SK-N-SH (cell line): ENCODE measurements around the gene ULBP2. TPM values are rescaled to one million over a fixed set of nuclear protein-coding genes. Genes with fewer than 3 reads are reported as not detected.

ENCODE experiments used
- CTCF ChIA-PET: fragments of 300-600, 350-600 bp; formaldehyde crosslinking; extraction: SDS; loops from one replicate; lab custom pipeline; 2021; lab: Yijun Ruan, JAX
- POLR2A ChIA-PET: fragments of 350-600 bp; sonication (Branson Sonifier 250); formaldehyde crosslinking; extraction: SDS; loops from one replicate; lab custom pipeline; 2020; ENCODE audit warnings: antibody characterized with exemption, inconsistent platforms; lab: Yijun Ruan, JAX
- DNase-seq: peaks from one replicate; pipeline ENCODE4 v3.0.0; 2012
- H2AFZ ChIP-seq: fragments of 200-600 bp; sonication (generic); 2 replicates; pipeline ENCODE4 v1.8.1; 2016; ENCODE audit warnings: antibody characterized with exemption, mild to moderate bottlenecking, low read depth
- H3F3A ChIP-seq: fragments of 200-600 bp; sonication (generic); replicated peaks from 2 replicates; pipeline ENCODE3; 2016; ENCODE audit warnings: antibody characterized with exemption, mild to moderate bottlenecking; ENCODE audit not compliant: insufficient read depth
- H3K27ac ChIP-seq, 2 experiments: fragments of 200-500 bp in 1 of 2; fragments of 200-600 bp in 1 of 2; sonication (Bioruptor generic) in 1 of 2; sonication (generic), shearing (Covaris generic) in 1 of 2; 2 replicates each; pipeline versions ENCODE4 v1.5.1 to v1.6.1; 2014 to 2016; ENCODE audit warnings: low read depth in 2 of 2, inconsistent platforms in 1 of 2, low read length in 1 of 2, mild to moderate bottlenecking in 1 of 2, mixed read lengths in 1 of 2
- H3K27me3 ChIP-seq: fragments of 200-600 bp; sonication (generic), shearing (Covaris generic); 2 replicates; pipeline ENCODE4 v1.6.1; 2016; ENCODE audit warnings: mixed run types; ENCODE audit not compliant: insufficient read depth
- H3K36me3 ChIP-seq, 2 experiments: fragments of 200-500 bp in 1 of 2; fragments of 200-600 bp in 1 of 2; sonication (Bioruptor generic) in 1 of 2; sonication (generic) in 1 of 2; replicated peaks in 1 of 2; 2 replicates each; pipeline versions ENCODE3 to v1.5.1; 2014 to 2016; ENCODE audit warnings: low read length in 1 of 2, mild to moderate bottlenecking in 1 of 2; ENCODE audit not compliant: insufficient read depth in 2 of 2, control insufficient read depth in 1 of 2
- H3K4me1 ChIP-seq, 2 experiments: fragments of 200-500 bp in 1 of 2; fragments of 200-600 bp in 1 of 2; sonication (Bioruptor generic) in 1 of 2; sonication (generic), shearing (Covaris generic) in 1 of 2; 2 replicates each; pipeline versions ENCODE4 v1.5.1 to v1.6.1; 2014 to 2016; ENCODE audit warnings: low read depth in 1 of 2, low read length in 1 of 2, mixed run types in 1 of 2; ENCODE audit not compliant: insufficient read depth in 2 of 2, control insufficient read depth in 1 of 2
- H3K4me2 ChIP-seq: fragments of 200-600 bp; sonication (generic), shearing (Covaris generic); 2 replicates; pipeline ENCODE4 v1.6.1; 2017; ENCODE audit warnings: mixed run types
- H3K4me3 ChIP-seq, 2 experiments: fragments of 200-500 bp in 1 of 2; fragments of 200-600 bp in 1 of 2; sonication (Bioruptor generic) in 1 of 2; sonication (generic), shearing (Covaris generic) in 1 of 2; 2 replicates each; pipeline versions ENCODE4 v1.5.1 to v1.8.1; 2014 to 2016; ENCODE audit warnings: low read depth in 2 of 2, inconsistent platforms in 1 of 2, low read length in 1 of 2, mild to moderate bottlenecking in 1 of 2, mixed read lengths in 1 of 2, moderate library complexity in 1 of 2
- H3K79me2 ChIP-seq: fragments of 200-600 bp; sonication (generic); 2 replicates; pipeline ENCODE4 v1.8.1; 2017; ENCODE audit warnings: mild to moderate bottlenecking; ENCODE audit not compliant: insufficient read depth
- H3K9ac ChIP-seq: fragments of 200-600 bp; sonication (generic); 2 replicates; pipeline ENCODE4 v1.6.1; 2017; ENCODE audit warnings: mixed run types
- H3K9me2 ChIP-seq: fragments of 200-600 bp; sonication (generic); 2 replicates; pipeline ENCODE4 v1.6.1; 2017; ENCODE audit warnings: mixed run types
- H3K9me3 ChIP-seq: fragments of 200-600 bp; sonication (generic); 2 replicates; pipeline ENCODE4 v1.6.1; 2017; ENCODE audit warnings: mixed run types, mild to moderate bottlenecking, moderate library complexity
- H4K20me1 ChIP-seq: fragments of 200-600 bp; sonication (generic); 2 replicates; pipeline ENCODE4 v1.6.1; 2017; ENCODE audit warnings: mild to moderate bottlenecking, mixed run types; ENCODE audit not compliant: insufficient read depth
- CHD2 ChIP-seq: fragments of 150-350 bp; IDR thresholded peaks from 2 replicates; pipeline ENCODE4 v1.6.1; 2018; ENCODE audit warnings: low read length; ENCODE audit not compliant: partially characterized antibody
- CTCF ChIP-seq: fragments of 200-600 bp; sonication (generic); IDR thresholded peaks from 2 replicates; pipeline ENCODE4 v1.6.1; 2017; ENCODE audit warnings: antibody characterized with exemption, mild to moderate bottlenecking, moderate library complexity
- FOXM1 ChIP-seq: IDR thresholded peaks from 2 replicates; pipeline ENCODE4 v1.4.0; 2012; ENCODE audit warnings: low read depth, mild to moderate bottlenecking
- GABPA ChIP-seq: IDR thresholded peaks from 2 replicates; pipeline ENCODE4 v1.4.0; 2012; ENCODE audit warnings: low read depth, mild to moderate bottlenecking
- GATA2 ChIP-seq: sonication (generic); formaldehyde crosslinking; IDR thresholded peaks from 2 replicates; pipeline ENCODE4 v1.5.0; 2020; ENCODE audit warnings: mild to moderate bottlenecking, missing genetic modification reagents
- IRF3 ChIP-seq: fragments of 150-350 bp; IDR thresholded peaks from 2 replicates; pipeline ENCODE4 v1.6.1; 2016; ENCODE audit warnings: mild to moderate bottlenecking, low read depth, low read length
- MAX ChIP-seq: IDR thresholded peaks from 2 replicates; pipeline ENCODE4 v1.4.0; 2012; ENCODE audit warnings: low read depth
- NFIC ChIP-seq: IDR thresholded peaks from 2 replicates; pipeline ENCODE4 v1.4.0; 2012; ENCODE audit warnings: borderline replicate concordance
- POLR2AphosphoS5 ChIP-seq: IDR thresholded peaks from 2 replicates; pipeline ENCODE4 v1.6.1; 2012; ENCODE audit warnings: low read depth, low read length
- RAD21 ChIP-seq: IDR thresholded peaks from 2 replicates; pipeline ENCODE4 v1.6.1; 2012; ENCODE audit warnings: mild to moderate bottlenecking, low read length
- REST ChIP-seq: IDR thresholded peaks from 2 replicates; pipeline ENCODE4 v1.6.1; 2012; ENCODE audit warnings: mild to moderate bottlenecking, low read depth, low read length, moderate library complexity
- RFX5 ChIP-seq: IDR thresholded peaks from 2 replicates; pipeline ENCODE4 v1.6.1; 2012; ENCODE audit warnings: mild to moderate bottlenecking, improper control_type of control experiment, low read length
- RXRA ChIP-seq: IDR thresholded peaks from 2 replicates; pipeline ENCODE4 v1.4.0; 2012; ENCODE audit warnings: low read depth, mild to moderate bottlenecking, borderline replicate concordance
- SMC3 ChIP-seq: IDR thresholded peaks from 2 replicates; pipeline ENCODE4 v1.6.1; 2012; ENCODE audit warnings: low read depth, low read length, improper control_type of control experiment
- TAF1 ChIP-seq: IDR thresholded peaks from 2 replicates; pipeline ENCODE4 v1.6.1; 2012; ENCODE audit warnings: low read depth, mild to moderate bottlenecking, low read length, moderate library complexity, borderline replicate concordance
- USF1 ChIP-seq: IDR thresholded peaks from 2 replicates; pipeline ENCODE4 v1.4.0; 2012; ENCODE audit warnings: low read depth, borderline replicate concordance
- WGBS: methylation state at CpG from one replicate; pipeline ENCODE4 v1.1.6; 2017; ENCODE audit warnings: low lambda C conversion rate; 5-methylcytosine and 5-hydroxymethylcytosine counted together
- polyA plus RNA-seq, 3 experiments: library from polyadenylated mRNA; depleted of rRNA; stranded (reverse); fragments of >200 nt; gene quantifications; 2 replicates each; pipeline ENCODE4 v1.2.3, GENCODE V29; 2012

Gene ULBP2
- polyA plus RNA-seq, 1 of the 3 experiments (the other 2 are of a cell fraction), result 5.0 TPM

GRCh38 chr6:149899926-149900619 is 41.7 kb upstream of the ULBP2 start:
- Histone ChIP-seq H3K9ac (no peak overlapping the region), H3K4me3 (no peak overlapping the region), H3K9me2 (no peaks in the 10 kb centered on the region), H3K9me3 (no peaks in the 10 kb centered on the region), H4K20me1 (no peaks in the 10 kb centered on the region), H3K4me1 (peaks cover 5 to 21% of the 10 kb centered on the region in 2 experiments; a peak in 3 of 4 replicates), H3K36me3 (no peaks in the 10 kb centered on the region), H3K27ac (no peak overlapping the region), H2AFZ (no peak overlapping the region), H3F3A (peaks cover 24% of the 10 kb centered on the region), H3K4me2 (no peak overlapping the region), H3K27me3 (no peaks in the 10 kb centered on the region), H3K79me2 (no peaks in the 10 kb centered on the region)
- 85% methylated on average over 7 of the region's 7 CpGs for WGBS
- TF ChIP-seq CTCF, result no peak
- TF ChIP-seq RXRA, result no peak
- TF ChIP-seq USF1, result no peak
- no peak for TF ChIP-seq SMC3
- TF ChIP-seq GABPA, result no peak
- no peak for TF ChIP-seq GATA2 (CRISPR knock-in tag)
- no peak for TF ChIP-seq POLR2AphosphoS5
- TF ChIP-seq IRF3, result no peak
- no peak for TF ChIP-seq RFX5
- no peak for TF ChIP-seq CHD2
- no peak for TF ChIP-seq REST
- no peak for TF ChIP-seq NFIC
- no peak for TF ChIP-seq RAD21
- no peak for TF ChIP-seq MAX
- TF ChIP-seq TAF1, result no peak
- no peak for TF ChIP-seq FOXM1
- ChIA-PET POLR2A (no interaction called here), CTCF (interaction anchor here (0.9 to 1.3 kb wide), 2 partner anchors 14 to 62 kb away, joined by 3 read pairs; no protein-coding TSS in a partner anchor)
- no peak for DNase-seq
